Endothelial cell (in vitro differentiated cells): Measurements from ENCODE around the gene GSG1. TPM values are rescaled to one million over a fixed set of nuclear protein-coding genes. Genes with fewer than 3 reads are reported as not detected.

ENCODE experiments used
- DNase-seq: peaks from one replicate; pipeline ENCODE4 v3.0.0; 2021; ENCODE audit warnings: low spot score
- H3K27ac Mint-ChIP-seq: one replicate; pipeline ENCODE4 v1.8.0; 2021; ENCODE audit warnings: mixed read lengths, inconsistent platforms; ENCODE audit not compliant: unreplicated experiment
- H3K27me3 Mint-ChIP-seq: one replicate; pipeline ENCODE4 v1.8.0; 2021; ENCODE audit warnings: mild to moderate bottlenecking, moderate library complexity, mixed read lengths, inconsistent platforms; ENCODE audit not compliant: unreplicated experiment
- H3K36me3 Mint-ChIP-seq: one replicate; pipeline ENCODE4 v1.8.0; 2021; ENCODE audit warnings: mild to moderate bottlenecking, low read depth, mixed read lengths, inconsistent platforms; ENCODE audit not compliant: unreplicated experiment
- H3K4me1 Mint-ChIP-seq: one replicate; pipeline ENCODE4 v1.8.0; 2021; ENCODE audit warnings: mild to moderate bottlenecking, mixed read lengths, inconsistent platforms; ENCODE audit not compliant: unreplicated experiment
- H3K4me3 Mint-ChIP-seq: one replicate; pipeline ENCODE4 v1.8.0; 2021; ENCODE audit warnings: mild to moderate bottlenecking, mixed read lengths, inconsistent platforms; ENCODE audit not compliant: unreplicated experiment
- H3K9me3 Mint-ChIP-seq: one replicate; pipeline ENCODE4 v1.8.0; 2021; ENCODE audit warnings: mixed read lengths, inconsistent platforms; ENCODE audit not compliant: unreplicated experiment
- long read RNA-seq: library from polyadenylated mRNA; unstranded; transcript quantifications from one replicate; pipeline ENCODE4 v2.0.0, GENCODE V29; 2020; ENCODE audit not compliant: unreplicated experiment
- total RNA-seq: library from RNA; stranded (reverse); fragmentation: NEBNext Ultra II Directional; extraction: Animal tissue kit (Norgen Biotek cat#: 25700); gene quantifications from one replicate; pipeline ENCODE4 v1.2.1, GENCODE V29; 2021; ENCODE audit not compliant: unreplicated experiment
- TF ChIP-seq, protein P1 (sequence below): fragments of 200-600 bp; sonication (generic); IDR thresholded peaks from one replicate; pipeline ENCODE4 v1.5.0; 2021; ENCODE audit warnings: antibody characterized with exemption; ENCODE audit not compliant: unreplicated experiment

The GSG1 gene
- 0.46 TPM for total RNA-seq
- long read RNA-seq, partial matches to known transcripts = 0 of 2 reads
- long read RNA-seq, other reads (novel, unspliced or antisense) = 2 of 2 reads

DNA sequence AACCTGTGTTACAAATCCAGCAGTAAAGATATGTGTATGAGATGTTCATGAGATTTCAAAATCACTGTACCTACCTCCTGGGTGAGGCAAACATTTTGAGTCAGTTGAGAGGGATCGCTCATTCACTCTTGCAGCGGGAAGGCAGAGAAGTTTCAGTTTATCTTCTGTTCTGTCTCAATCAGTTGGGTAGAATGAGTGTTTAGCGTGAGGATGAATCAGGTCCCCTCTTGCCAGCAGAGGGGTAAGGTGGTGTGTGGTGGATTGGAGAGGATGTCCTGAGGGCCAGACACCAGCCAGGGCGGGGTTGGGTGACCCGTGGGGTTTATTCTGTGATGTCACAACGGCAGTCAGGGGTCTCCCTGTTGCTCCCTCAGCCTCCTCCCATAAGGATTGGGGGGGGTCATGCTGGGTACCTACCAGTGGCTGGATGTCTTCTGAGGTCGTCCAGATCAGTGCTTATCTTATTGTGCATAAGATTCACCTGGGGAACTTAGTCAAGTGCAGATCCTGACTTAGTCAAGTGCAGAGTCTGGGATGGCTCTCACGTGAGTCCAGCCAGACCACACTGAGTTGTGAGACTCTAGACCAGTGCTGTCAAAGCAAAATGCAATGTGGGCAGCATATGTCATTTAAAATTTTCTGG is at the start of gene GSG1:
TSS of gene GSG1 (minus strand) at position 277 of the 643 bp plus-strand sequence. CDS start at position 122, 155 bp downstream.
- H3K27ac Mint-ChIP-seq = peak within 1 kb of the TSS; percentile 94
- no peak for DNase-seq
- H3K27me3 Mint-ChIP-seq = peaks cover 17% of the 10 kb centered on the region
- peaks cover 6% of the 10 kb centered on the region for H3K36me3 Mint-ChIP-seq
- peaks cover 46% of the 10 kb centered on the region for H3K4me1 Mint-ChIP-seq
- no peaks in the 10 kb centered on the region for H3K9me3 Mint-ChIP-seq
- TF ChIP-seq, protein P1, sequence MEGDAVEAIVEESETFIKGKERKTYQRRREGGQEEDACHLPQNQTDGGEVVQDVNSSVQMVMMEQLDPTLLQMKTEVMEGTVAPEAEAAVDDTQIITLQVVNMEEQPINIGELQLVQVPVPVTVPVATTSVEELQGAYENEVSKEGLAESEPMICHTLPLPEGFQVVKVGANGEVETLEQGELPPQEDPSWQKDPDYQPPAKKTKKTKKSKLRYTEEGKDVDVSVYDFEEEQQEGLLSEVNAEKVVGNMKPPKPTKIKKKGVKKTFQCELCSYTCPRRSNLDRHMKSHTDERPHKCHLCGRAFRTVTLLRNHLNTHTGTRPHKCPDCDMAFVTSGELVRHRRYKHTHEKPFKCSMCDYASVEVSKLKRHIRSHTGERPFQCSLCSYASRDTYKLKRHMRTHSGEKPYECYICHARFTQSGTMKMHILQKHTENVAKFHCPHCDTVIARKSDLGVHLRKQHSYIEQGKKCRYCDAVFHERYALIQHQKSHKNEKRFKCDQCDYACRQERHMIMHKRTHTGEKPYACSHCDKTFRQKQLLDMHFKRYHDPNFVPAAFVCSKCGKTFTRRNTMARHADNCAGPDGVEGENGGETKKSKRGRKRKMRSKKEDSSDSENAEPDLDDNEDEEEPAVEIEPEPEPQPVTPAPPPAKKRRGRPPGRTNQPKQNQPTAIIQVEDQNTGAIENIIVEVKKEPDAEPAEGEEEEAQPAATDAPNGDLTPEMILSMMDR = no peak
- H3K4me3 Mint-ChIP-seq = peak within 1 kb of the TSS; percentile 45

DNA sequence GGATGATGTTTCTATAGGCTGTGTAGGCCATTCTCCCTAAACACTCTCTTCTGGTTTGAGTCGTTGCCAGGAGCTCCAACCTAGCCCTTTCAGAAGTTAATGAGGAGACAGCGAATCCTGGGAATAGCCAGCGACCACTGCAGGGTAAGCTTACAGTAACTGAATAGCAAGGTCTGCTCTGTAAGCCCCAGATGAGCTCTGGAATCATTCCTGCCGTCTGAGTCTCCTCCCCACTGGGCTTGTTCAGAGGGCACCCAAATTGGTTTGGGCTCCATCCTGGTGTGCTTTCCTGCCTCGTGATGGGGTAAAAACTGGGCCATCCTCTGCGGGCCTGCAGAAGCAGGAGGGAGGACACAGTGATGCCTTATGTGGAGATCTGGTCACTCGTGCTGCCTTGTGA is 49.7 kb upstream of the GSG1 start:
- H3K4me1 Mint-ChIP-seq = peaks cover 4% of the 10 kb centered on the region
- TF ChIP-seq, protein P1 = no peak
- no peak overlapping the region for H3K27ac Mint-ChIP-seq
- H3K4me3 Mint-ChIP-seq = no peak overlapping the region
- no peaks in the 10 kb centered on the region for H3K36me3 Mint-ChIP-seq
- H3K27me3 Mint-ChIP-seq = no peaks in the 10 kb centered on the region
- no peak for DNase-seq
- H3K9me3 Mint-ChIP-seq = no peaks in the 10 kb centered on the region

DNA sequence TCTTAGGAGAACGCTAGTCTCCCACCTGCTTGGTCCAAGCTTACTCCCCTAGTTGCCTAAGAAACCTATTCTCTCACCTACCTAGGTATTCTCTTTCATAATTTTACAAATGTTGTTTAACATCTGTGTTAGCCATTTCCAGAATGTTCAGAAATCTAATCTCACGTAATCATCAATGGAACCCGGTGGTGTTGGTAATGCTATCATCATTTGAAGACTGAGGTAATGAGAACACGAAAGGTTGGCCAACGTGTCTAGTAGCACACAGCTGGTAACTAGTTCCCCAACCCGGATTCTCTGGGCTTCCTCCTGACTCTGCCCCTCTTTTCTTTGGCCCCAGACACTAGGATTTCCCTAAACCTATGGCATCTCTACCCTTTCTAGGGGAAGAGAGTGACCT is 49.3 kb upstream of the GSG1 start:
- TF ChIP-seq, protein P1 = no peak
- Mint-ChIP-seq H3K27ac (no peak overlapping the region), H3K9me3 (no peaks in the 10 kb centered on the region), H3K4me3 (no peak overlapping the region), H3K36me3 (no peaks in the 10 kb centered on the region), H3K4me1 (peaks cover 8% of the 10 kb centered on the region), H3K27me3 (no peaks in the 10 kb centered on the region)
- DNase-seq = no peak

DNA sequence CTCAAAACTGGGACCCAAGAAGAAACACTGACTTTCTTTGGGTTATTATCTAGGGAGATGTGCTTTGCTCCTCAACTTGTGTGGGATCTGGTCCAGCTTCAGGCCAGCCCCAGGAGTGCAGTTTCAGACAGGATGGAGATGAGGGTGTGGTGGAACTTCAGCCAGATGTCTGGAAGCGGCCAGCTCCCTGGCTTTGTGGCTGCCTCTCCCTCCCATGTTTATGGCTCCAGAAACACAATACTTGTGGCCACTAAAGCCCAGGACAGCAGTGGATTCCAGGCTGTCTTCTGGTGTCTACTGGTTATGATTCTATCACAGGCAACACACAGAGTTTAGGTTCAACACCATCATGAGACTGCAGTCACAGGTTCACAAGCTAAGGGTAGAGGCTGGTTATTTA is 48.8 kb upstream of the GSG1 start:
- Mint-ChIP-seq H3K27ac (no peak overlapping the region), H3K9me3 (no peaks in the 10 kb centered on the region), H3K27me3 (peaks cover 2% of the 10 kb centered on the region), H3K4me3 (no peak overlapping the region), H3K4me1 (peaks cover 8% of the 10 kb centered on the region), H3K36me3 (no peaks in the 10 kb centered on the region)
- TF ChIP-seq, protein P1 = no peak
- no peak for DNase-seq

GRCh38 chr12:13149411-13149810 is 45.9 kb upstream of the GSG1 start:
- no peak for DNase-seq
- Mint-ChIP-seq H3K27ac (no peak overlapping the region), H3K36me3 (no peaks in the 10 kb centered on the region), H3K9me3 (no peaks in the 10 kb centered on the region), H3K4me1 (peaks cover 29% of the 10 kb centered on the region), H3K27me3 (peaks cover 5% of the 10 kb centered on the region), H3K4me3 (no peak overlapping the region)
- TF ChIP-seq, protein P1 = no peak
